GM12801 (cell line): ENCODE data around the gene MLEC.

Experiments used
- TF ChIP-seq, protein P1 (sequence below): IDR thresholded peaks from one replicate; pipeline ENCODE4 v1.5.1; 2011; ENCODE audit warnings: control low read depth; ENCODE audit not compliant: insufficient read length; ENCODE audit errors: extremely low read depth

The MLEC gene

DNA sequence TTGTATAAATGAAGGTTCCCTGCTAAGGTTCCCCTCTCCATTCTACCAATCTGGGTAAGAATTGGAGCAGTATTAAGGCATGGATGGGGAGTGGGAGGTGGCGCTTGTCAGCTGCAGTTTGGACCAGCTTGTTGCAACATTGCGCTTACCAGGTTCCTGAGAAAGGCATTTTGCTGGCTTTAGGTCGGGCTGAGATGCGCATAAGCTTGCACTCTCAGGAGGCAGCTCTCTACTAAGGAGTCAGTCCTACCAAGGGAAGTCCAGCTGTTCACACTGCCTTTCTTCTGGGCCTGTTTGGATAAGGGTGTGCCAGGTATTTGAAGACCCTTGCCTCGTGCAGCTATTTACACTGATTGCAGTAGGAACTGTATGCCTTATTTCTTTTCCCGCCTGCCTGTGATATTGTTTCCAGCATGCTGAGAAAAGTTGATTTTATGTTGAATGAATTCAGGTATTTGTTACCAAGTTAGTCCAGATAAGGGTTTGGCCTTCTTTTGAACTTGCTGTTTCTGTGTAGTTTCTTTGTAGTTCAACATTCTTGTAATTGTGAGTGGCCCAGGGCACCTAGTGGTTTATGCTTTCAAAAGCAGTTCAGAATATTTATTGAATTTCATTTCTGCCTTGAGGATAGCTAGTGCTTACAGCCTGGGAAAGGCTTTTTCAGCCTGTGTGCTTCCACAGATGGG is 2.6 kb downstream of the MLEC start:
- TF ChIP-seq, protein P1, sequence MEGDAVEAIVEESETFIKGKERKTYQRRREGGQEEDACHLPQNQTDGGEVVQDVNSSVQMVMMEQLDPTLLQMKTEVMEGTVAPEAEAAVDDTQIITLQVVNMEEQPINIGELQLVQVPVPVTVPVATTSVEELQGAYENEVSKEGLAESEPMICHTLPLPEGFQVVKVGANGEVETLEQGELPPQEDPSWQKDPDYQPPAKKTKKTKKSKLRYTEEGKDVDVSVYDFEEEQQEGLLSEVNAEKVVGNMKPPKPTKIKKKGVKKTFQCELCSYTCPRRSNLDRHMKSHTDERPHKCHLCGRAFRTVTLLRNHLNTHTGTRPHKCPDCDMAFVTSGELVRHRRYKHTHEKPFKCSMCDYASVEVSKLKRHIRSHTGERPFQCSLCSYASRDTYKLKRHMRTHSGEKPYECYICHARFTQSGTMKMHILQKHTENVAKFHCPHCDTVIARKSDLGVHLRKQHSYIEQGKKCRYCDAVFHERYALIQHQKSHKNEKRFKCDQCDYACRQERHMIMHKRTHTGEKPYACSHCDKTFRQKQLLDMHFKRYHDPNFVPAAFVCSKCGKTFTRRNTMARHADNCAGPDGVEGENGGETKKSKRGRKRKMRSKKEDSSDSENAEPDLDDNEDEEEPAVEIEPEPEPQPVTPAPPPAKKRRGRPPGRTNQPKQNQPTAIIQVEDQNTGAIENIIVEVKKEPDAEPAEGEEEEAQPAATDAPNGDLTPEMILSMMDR = no peak

DNA sequence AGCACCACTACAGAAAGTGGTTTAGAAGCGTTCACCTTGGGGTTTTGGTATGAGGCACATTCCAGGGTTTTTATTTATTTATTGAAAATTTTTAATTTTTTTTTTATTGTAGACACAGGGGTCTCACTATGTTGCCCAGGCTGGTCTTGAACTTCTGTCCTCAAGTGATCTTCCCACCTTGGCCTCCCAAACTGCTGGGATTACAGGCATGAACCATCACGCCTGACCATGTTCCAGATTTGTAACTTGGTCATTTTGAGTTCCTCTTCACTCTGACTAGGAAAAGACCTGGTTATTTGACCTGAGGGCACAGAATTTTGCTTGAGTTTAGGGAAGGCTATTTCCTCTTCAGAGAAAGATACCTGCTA is 3.1 kb downstream of the MLEC start:
- TF ChIP-seq, protein P1 = no peak

DNA sequence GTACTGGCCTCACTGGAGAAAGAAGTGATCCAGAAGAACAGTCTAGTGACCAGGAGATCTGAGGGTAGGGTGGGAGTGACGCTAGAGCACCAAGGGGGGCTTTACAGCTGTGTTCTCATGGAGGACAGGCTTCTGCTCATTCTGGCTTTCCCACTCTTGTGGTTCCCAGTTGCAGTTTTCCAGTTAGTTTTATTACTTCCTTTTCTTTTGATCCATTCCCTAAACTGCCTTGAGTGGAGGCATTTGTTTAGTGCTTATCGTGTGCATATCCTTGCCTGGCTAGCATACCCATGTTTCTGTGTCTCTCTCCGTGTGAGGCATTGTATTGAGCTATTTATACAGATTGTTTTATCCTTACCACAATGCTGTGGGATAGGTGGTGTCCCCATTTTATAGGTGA is 4.0 kb downstream of the MLEC start:
- TF ChIP-seq, protein P1 = no peak

DNA sequence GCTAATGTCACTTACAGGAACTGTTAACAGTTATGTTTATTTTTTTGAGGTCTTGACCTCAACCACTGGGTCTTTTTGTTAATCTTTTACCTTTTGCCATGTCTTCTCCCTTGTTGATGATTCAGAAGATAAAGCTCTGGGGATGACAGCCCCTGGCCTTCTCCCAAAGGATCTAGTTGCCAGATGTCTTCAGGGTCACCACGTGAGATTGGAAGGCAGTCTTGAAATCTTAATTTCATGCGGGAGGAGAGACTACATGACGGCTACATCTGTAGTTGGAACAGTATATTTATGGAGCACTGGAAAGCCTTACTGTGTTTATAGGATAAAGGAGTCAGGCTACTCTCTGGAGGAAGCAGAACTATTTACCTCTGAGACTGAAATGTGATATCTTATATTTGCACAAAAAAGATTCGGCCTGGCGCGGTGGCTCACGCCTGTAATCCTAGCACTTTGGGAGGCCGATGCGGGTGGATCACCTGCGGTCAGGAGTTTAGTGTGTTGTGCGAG is 5.6 kb downstream of the MLEC start:
- TF ChIP-seq, protein P1 = no peak

DNA sequence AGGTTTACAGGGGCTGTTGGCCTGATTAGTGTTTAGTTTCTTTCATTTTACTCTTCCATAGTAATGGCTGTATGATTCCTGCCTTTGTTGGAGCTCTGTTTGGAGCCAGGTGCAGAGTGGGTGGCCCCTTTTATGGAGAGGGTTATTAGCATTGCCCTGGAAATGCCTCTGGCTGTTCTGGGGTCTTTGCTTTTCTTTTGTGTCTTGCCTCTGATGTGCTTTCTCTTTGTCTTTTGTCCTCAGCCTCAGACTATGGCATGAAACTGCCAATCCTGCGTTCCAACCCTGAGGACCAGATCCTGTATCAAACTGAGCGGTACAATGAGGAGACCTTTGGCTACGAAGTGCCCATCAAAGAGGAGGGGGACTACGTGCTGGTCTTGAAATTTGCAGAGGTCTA is 6.9 kb downstream of the MLEC start:
- TF ChIP-seq, protein P1 = no peak

DNA sequence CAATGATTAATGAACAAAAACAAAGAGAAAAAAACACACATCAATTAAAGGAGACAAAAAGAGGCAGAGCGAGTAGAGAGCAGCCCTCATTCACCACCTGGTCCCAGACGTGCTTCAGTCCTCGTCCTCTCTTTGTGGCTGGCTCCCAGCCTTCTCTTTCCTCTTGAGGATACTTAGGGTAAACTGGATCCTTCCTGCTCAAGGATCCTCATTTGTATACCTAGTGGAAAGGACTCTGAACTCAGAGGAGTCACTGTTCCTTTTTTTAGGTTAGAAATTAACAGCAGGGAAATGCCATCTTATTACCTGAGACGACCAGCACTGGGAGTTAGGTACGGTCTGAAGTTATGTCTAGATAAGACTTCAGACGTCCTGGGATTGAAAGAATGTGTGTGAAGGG is 9.7 kb downstream of the MLEC start:
- TF ChIP-seq, protein P1 = no peak

DNA sequence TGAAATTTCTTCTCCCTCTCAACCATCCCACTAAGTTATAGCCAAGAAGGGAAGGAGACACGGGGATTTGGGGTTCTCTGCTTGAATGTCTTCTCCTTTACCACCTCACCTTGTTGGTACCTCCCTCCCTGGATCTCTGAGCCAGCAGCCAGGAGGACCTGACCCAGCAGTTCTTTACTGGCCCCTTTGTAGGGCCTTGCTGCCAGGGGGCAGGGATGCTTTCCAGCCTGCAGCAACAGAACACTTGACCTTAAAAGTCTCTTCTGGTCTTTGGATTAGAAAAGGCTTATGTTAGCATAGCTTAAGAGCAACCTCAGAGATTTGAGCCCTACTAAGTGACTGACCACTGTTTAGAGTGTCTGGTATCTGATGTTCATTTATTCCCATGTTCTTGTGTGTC is 10.4 kb downstream of the MLEC start:
- TF ChIP-seq, protein P1 = no peak

DNA sequence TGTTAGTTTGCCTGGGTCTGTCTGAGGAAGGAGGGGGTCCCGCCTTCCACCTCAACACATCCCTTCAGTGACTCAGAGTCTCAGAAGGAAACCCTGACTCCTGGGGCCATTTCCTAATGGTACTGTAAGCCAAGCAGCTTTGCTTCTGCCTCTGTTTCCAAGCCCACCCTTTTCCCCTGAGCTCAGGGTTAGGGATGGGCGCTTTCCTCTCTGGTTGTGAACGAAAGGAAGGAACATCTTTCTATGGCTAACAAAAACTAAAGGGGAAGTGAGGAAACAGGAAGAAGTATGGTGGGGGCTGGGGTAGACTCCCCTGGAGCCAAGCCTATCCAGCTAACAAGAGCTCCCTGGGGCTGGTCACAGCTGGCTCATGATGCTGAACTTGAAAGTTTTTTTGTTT is 11.7 kb downstream of the MLEC start:
- TF ChIP-seq, protein P1 = no peak
